Right lobe of liver (tissue), 6 donors: ENCODE measurements around the gene S100A11. TPM values are rescaled to one million over a fixed set of nuclear protein-coding genes. Genes with fewer than 3 reads are reported as not detected.
A peak's percentile ranks its signal among the peaks of the same experiment; 100 is the strongest.

Source experiments
- ATAC-seq, 4 donors: fragments of 200-7000 bp; cut with Tn5 transposase; one replicate each; pipeline ENCODE4 v1.9.1; 2020; ENCODE audit warnings: mild to moderate bottlenecking in 4 of 4, moderate library complexity in 4 of 4
- DNase-seq, 3 donors: peaks; one replicate each; pipeline ENCODE4 v3.0.0-alpha.2; 2020
- H3K27ac ChIP-seq, 3 donors: fragments of 200-600 bp; one replicate each; pipeline ENCODE4 v1.8.0; 2022
- H3K27me3 ChIP-seq, 2 donors: fragments of 200-600 bp; one replicate each; pipeline ENCODE4 v1.8.0; 2022
- H3K36me3 ChIP-seq, 4 donors: fragments of 200-600 bp; sonication (generic) in 1 of 4; one replicate each; pipeline versions ENCODE4 v1.5.1 to v1.8.0; 2017 to 2022; ENCODE audit warnings: control low read depth in 1 of 4
- H3K4me1 ChIP-seq, 4 donors: fragments of 200-600 bp; sonication (generic) in 1 of 4; one replicate each; pipeline versions ENCODE4 v1.5.1 to v1.8.0; 2017 to 2022; ENCODE audit warnings: control low read depth in 1 of 4
- H3K4me3 ChIP-seq, 3 donors: fragments of 200-600 bp; one replicate each; pipeline ENCODE4 v1.8.0; 2022
- H3K9me3 ChIP-seq, 4 donors: fragments of 200-600 bp; sonication (generic) in 1 of 4; one replicate each; pipeline versions ENCODE4 v1.5.1 to v1.8.0; 2017 to 2022; ENCODE audit warnings: control low read depth in 1 of 4
- POLR2A ChIP-seq: fragments of 450-650 bp; IDR thresholded peaks from one replicate; pipeline ENCODE4 v1.6.1; 2017; ENCODE audit warnings: antibody characterized with exemption, mild to moderate bottlenecking
- WGBS: methylation state at CpG from one replicate; pipeline ENCODE4 v1.1.6; 2018; ENCODE audit warnings: low coverage, low lambda C conversion rate; ENCODE audit not compliant: insufficient coverage; ENCODE audit errors: missing lambda C conversion rate; 5-methylcytosine and 5-hydroxymethylcytosine counted together
- intact Hi-C, 2 donors: fragments of 100-400 bp; cut with DNase I; formaldehyde crosslinking; loops; one replicate each; pipeline versions ENCODE4 v1.11.2 to v1.14.1; 2022
- total RNA-seq, 6 experiments: library from RNA; depleted of rRNA in 2 of 6; stranded (reverse); fragments of >200 nt in 2 of 6; fragmentation: NEBNext Ultra II Directional in 3 of 6; extraction: Animal tissue kit (Norgen Biotek cat#: 25700) in 3 of 6; gene quantifications; one replicate each; pipeline versions ENCODE4 v1.1.0 to v1.2.4, GENCODE V29; 2016 to 2023
- TF ChIP-seq, protein P1 (sequence below), 4 donors: fragments of 200-600 bp in 3 of 4; fragments of 450-650 bp in 1 of 4; IDR thresholded peaks; one replicate each; pipeline versions ENCODE4 v1.5.1 to v1.8.0; 2016 to 2022; ENCODE audit warnings: antibody characterized with exemption in 4 of 4, mild to moderate bottlenecking in 2 of 4
- donor health status: DM: no; HTN: yes; CAD: no.
- donor health status: DM: no; HTN: no; CAD: no.
- donor health status: DM: no; HTN: no; CAD: no.
- donor health status: DM: no; HTN: yes; CAD: no.
- donor health status: DM: no; HTN: yes; CAD: no.

The S100A11 gene
- total RNA-seq, 6 experiments from 2014 or later = 11.0 to 68.5 (median 25.3) TPM

DNA sequence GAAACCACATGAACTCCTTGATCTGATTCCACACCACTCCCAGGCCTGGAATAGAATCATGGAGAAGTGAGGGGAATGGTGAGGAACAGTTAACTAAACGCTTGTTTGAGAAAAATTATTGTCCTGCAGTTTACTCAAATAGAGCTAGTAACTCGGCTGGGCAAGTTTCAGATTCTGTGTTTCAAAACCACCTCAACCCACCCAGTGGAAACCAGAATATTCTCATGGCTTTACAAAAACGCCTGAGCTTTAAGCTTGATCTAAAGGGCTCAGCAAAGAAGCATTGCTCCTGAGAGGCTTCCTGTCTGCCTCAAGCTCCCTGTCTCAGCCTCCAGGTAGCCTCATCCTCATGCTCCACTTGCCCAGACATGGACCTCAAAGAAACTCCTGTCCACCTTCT lies 35.5 kb upstream of the S100A11 start:
- H3K36me3 ChIP-seq = no peaks in the 10 kb centered on the region
- H3K27ac ChIP-seq = no peak overlapping the region
- ATAC-seq (no peak), DNase-seq (no peak)
- intact Hi-C loops = no loop called here
- TF ChIP-seq, protein P1, sequence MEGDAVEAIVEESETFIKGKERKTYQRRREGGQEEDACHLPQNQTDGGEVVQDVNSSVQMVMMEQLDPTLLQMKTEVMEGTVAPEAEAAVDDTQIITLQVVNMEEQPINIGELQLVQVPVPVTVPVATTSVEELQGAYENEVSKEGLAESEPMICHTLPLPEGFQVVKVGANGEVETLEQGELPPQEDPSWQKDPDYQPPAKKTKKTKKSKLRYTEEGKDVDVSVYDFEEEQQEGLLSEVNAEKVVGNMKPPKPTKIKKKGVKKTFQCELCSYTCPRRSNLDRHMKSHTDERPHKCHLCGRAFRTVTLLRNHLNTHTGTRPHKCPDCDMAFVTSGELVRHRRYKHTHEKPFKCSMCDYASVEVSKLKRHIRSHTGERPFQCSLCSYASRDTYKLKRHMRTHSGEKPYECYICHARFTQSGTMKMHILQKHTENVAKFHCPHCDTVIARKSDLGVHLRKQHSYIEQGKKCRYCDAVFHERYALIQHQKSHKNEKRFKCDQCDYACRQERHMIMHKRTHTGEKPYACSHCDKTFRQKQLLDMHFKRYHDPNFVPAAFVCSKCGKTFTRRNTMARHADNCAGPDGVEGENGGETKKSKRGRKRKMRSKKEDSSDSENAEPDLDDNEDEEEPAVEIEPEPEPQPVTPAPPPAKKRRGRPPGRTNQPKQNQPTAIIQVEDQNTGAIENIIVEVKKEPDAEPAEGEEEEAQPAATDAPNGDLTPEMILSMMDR (IDR thresholded peaks at IDR 0.05) = no peak
- TF ChIP-seq POLR2A = no peak
- 61% methylated on average over 3 of the region's 3 CpGs for WGBS
- no peaks in the 10 kb centered on the region for H3K4me1 ChIP-seq
- no peaks in the 10 kb centered on the region for H3K27me3 ChIP-seq
- no peak overlapping the region for H3K4me3 ChIP-seq
- no peaks in the 10 kb centered on the region for H3K9me3 ChIP-seq

- intact Hi-C loops = no loop called here
- Histone ChIP-seq H3K27me3 (no peaks in the 10 kb centered on the region), H3K36me3 (no peaks in the 10 kb centered on the region), H3K4me1 (no peaks in the 10 kb centered on the region), H3K4me3 (no peak overlapping the region), H3K9me3 (no peaks in the 10 kb centered on the region), H3K27ac (no peak overlapping the region)
- TF ChIP-seq, protein P1 (IDR thresholded peaks at IDR 0.05) = no peak
- no peak for TF ChIP-seq POLR2A
- DNase-seq (no peak), ATAC-seq (no peak)
- 32% methylated on average over 3 of the region's 3 CpGs for WGBS
Measured at GRCh38 chr1:152071123-152071522, 34.3 kb upstream of the S100A11 start.

GRCh38 chr1:152067929-152068328 lies 31.1 kb upstream of the S100A11 start:
- DNase-seq (no peak), ATAC-seq (no peak)
- Histone ChIP-seq H3K4me1 (no peaks in the 10 kb centered on the region), H3K27me3 (no peaks in the 10 kb centered on the region), H3K9me3 (no peaks in the 10 kb centered on the region), H3K36me3 (no peaks in the 10 kb centered on the region), H3K27ac (no peak overlapping the region), H3K4me3 (no peak overlapping the region)
- WGBS = 50% methylated on average over 1 of the region's 1 CpG
- intact Hi-C loops = no loop called here
- TF ChIP-seq, protein P1 (IDR thresholded peaks at IDR 0.05) = no peak
- TF ChIP-seq POLR2A = no peak

DNA sequence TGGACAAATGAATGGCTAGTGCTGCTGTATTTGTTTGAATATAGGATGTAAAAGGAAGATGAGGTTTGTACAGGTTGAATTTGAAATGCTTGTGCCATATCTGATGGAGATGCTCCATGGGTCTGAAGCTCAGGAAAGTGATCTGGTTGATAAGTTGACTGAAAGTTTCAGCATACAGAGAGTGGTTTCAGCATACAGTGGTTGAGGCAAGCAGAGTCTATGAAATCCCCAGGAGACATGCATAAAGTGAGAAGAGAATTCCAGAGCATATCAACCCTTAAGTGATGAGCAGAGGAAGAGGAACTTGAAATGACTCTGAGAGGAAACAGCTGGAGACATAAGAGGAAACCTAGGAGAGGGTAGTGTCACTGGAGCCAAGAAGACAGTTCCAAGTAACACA lies 30.3 kb upstream of the S100A11 start:
- TF ChIP-seq, protein P1 (IDR thresholded peaks at IDR 0.05) = no peak
- TF ChIP-seq POLR2A = no peak
- no peak for ATAC-seq
- Histone ChIP-seq H3K9me3 (no peaks in the 10 kb centered on the region), H3K27me3 (no peaks in the 10 kb centered on the region), H3K4me3 (no peak overlapping the region), H3K27ac (no peak overlapping the region), H3K36me3 (no peaks in the 10 kb centered on the region), H3K4me1 (no peaks in the 10 kb centered on the region)
- DNase-seq = no peak
- intact Hi-C loops = no loop called here

- intact Hi-C loops = no loop called here
- Histone ChIP-seq H3K4me3 (no peak overlapping the region), H3K27ac (no peak overlapping the region), H3K27me3 (no peaks in the 10 kb centered on the region), H3K9me3 (no peaks in the 10 kb centered on the region), H3K36me3 (no peaks in the 10 kb centered on the region), H3K4me1 (no peaks in the 10 kb centered on the region)
- no peak for TF ChIP-seq POLR2A
- TF ChIP-seq, protein P1 (IDR thresholded peaks at IDR 0.05) = no peak
- DNase-seq (no peak), ATAC-seq (peak in 1 of 4 donors; percentile 16)
Measured at GRCh38 chr1:152061952-152062351, 25.1 kb upstream of the S100A11 start.
